ENCODE results near the gene DCTN5.

DNA sequence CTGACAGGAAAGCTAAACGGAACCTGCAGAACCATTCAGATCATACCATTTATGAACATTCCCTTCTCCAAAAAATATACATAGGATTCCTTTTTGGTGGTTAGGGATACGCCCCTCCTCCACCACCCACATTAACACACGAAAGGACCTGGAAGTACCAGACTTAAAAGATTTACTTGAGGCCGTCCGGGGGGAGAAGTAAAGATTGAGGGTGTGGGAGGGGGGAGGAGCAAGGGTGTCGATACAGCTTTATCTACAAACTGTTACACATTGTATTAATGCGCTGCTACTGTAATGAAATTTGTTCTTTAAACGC, 693 bp upstream of the DCTN5 start:
- TF ChIP-seq GATA2 (IDR thresholded peaks at IDR 0.05; ENCODE audit: low read depth, low read length) (no peak), GATA3 (IDR thresholded peaks at IDR 0.05; ENCODE audit: low read depth, low read length) (no peak)

Data from SH-SY5Y (cell line).